GM21367 (cell line): ENCODE results near the gene CDH4.

Experiments
- ATAC-seq: cut with Tn5 transposase; IDR thresholded peaks from one replicate; pipeline ENCODE4 v1.9.1; 2021; ENCODE audit not compliant: unreplicated experiment

CDH4 gene

DNA sequence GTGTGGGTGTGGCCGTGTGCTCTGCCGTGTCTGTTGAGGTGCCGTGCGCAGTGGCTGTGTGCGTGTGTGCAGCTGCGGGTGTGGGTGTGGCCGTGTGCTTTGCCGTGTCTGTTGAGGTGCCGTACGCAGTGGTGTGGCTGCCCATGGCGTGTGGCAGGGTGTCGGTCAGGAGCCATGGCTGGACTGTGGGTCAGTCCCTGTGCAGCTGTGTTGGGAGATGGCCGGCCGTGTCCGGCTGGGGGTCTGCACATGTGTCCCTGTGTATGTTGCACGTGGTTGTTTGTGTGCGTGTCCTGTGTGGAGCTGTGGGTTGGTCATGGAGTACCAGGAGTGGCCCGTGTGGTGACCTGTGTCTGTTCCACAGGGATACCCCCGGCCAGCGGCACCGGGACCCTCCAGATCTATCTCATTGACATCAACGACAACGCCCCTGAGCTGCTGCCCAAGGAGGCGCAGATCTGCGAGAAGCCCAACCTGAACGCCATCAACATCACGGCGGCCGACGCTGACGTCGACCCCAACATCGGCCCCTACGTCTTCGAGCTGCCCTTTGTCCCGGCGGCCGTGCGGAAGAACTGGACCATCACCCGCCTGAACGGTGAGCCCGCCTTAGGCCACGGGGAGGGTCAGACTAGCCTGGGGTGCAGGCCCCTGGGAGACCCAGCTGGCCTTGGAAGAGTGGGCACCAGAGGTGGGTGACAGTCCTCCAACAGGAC, 675.9 kb downstream of the CDH4 start:
- no peak for ATAC-seq

DNA sequence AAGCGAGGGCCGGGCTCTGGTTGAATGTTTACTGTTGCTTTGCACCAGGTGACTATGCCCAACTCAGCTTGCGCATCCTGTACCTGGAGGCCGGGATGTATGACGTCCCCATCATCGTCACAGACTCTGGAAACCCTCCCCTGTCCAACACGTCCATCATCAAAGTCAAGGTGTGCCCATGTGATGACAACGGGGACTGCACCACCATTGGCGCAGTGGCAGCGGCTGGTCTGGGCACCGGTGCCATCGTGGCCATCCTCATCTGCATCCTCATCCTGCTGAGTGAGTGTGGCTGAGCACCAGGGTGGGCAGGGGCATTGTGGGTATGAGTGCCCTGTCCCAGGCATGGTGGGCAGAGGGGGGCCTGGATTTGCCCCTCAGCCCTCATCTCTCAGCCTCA, 677.5 kb downstream of the CDH4 start:
- ATAC-seq: no peak

DNA sequence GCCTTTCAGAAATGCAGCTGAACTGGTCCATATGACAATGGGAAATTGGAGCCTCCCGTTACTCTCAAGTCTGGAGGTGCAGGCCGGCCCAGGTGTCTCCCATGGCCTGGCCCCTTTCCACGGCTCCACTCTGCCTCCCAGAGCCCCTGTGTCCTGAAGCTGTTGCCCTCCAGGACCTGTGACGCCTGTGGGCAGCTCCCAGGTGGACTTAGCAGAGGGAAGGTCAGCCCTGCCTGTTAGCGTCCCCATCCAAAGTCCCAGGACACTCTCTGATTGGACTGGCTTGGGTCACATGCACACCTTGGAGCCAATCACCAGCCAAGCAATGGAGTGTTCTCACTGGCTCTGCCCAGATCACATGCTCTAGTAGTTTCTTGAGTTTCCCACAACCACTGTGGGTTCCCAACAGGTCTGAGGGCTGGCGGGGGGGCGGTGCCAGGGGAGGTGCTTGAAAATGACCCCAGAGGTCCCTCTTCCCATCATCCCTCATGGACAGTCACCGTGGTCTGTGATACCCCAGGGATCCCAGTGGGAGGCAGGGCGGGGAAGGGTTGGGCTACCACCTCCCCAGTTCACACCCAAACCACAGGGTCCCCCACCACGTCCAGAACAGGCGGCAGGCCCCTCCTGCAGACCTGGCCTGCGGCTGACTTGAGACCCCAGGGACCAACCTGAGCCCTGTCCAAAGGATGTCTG, 678.1 kb downstream of the CDH4 start:
- no peak for ATAC-seq

DNA sequence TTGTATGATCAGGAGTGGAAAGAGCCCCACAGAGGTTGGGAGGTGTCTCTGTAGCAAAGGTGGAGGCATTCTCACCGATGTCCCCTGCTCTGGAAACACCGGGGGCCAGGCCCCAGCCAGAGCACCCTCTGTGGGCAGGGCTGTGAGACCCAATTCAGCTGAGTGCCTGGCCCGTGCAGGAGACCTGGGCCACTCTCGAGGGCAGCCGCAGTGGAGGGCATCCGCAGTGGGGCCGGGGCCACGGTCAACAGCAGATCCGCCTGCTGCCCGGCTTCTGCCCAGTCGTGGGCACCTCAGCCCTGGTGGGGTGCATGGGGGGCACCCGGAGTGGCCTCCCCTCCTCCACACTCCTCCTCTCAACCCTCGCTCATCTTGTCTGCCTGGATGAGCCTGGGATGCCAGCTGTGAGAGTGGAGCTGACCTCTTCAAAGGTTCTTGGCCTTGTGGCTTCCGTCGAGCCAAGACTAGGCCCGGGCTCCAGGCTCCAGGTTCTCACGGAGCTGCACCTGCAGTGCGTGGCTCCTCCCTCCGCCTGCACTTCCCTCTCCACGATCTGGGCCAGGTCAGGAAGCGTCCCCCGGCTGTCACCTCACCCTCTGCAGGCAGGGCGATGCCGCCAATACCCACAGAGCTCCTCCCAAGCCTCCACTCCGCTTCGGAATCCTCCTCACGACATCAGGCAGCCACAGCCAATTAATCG, 678.9 kb downstream of the CDH4 start:
- no peak for ATAC-seq

DNA sequence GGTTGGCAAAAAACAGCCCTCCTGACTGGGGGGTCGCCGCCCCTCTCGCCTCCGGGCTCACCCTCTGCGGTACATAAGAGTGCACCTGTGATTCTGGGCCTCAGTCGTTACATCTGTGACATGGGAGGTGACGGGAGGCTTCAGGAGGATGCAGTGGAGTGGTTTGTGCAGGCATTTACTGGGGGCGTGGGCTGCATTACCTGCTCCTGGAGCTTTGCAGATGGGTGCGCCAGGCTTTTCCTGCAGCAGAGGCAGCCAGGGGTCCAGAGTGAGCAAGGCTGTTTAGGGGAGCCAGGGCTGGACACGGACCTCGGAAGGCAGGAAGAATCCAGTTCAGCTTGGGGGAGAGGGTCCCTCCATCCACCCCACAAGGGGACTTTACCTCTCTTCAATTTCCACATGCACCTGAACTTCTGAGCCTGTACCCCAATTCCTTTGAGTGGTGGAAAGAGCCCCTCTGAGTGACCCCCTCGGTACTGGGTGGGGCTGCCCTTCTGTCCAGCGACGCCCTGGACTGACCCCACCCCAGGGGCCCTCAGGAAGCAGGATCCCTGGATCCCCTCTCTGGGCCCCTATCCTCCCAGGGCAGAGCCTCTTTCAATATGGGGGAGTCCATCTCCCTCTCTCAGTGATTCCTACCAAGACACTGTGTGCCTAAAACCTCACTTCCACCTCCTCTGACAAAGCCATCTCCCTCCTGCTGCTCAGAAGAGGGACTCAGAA, 679.6 kb downstream of the CDH4 start:
- ATAC-seq: no peak

DNA sequence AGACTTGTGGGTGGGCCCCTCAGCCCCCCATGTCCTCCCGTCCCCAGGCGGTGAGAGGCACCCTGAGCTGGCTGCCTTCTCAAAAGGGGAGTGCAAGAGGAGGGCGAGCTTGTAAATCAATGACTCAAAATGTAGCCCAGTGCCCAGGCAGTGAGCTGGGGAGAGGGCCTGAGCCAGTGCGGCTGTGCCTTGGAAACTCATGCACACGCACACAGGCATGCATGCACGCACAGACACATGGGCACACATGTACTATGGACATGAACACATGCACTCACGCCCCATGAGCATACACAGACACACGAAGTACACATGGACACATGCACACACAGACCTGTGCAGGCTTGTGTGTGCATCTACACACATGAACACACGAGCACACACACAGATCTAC, 680.1 kb downstream of the CDH4 start:
- no peak for ATAC-seq

DNA sequence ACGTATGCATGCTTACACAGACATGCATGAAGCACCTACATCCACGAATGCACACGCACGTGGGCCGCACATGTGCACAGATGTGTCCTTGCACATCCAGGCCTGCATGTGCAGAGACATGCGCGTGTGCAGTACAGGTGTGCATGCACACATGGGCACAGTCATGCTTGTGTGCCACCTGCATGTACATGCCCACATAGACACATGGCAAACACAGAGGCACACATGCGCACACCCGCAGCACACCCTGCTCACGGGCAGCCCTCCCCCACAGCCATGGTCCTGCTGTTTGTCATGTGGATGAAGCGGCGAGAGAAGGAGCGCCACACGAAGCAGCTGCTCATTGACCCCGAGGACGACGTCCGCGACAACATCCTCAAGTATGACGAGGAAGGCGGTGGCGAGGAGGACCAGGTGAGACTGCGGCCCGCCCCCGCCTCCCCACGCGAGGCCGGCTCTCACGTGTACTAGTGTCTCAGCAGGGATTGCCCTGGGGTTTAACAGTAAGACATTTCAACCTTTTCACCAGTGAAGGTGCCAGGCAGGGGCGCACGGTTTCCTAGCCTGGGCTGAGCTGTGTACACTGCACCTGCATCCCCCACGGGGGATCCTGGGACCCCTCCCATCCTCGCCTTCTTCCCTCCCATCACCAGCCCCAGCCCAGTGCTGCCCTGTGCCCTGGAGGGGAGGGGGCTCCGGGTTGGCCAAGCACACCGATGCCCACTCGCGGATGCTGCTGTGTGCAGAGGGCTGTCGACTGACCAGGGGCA, 680.8 kb downstream of the CDH4 start:
- ATAC-seq: no peak

DNA sequence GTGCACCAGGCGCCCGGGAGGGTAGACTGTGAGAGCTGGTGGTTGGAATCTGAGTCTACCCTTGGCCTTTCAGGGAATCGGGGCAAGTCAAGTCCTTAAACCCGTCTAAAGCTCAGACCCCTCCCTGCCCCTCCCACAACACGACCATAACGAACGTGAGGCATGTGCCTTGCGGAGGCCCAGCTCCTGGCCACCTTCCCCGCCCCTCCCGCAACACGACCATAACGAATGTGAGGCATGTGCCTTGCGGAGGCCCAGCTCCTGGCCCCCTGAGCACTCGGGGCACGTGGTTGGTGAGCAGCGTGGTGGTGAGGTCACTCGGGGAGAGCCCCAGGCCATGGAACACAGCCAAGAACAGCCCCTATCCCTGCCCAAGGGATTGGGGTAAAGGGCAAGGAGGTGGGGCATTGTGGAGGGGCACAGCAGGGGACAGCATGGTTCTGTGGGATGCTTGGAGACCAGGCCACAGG, 681.5 kb downstream of the CDH4 start:
- ATAC-seq: no peak

DNA sequence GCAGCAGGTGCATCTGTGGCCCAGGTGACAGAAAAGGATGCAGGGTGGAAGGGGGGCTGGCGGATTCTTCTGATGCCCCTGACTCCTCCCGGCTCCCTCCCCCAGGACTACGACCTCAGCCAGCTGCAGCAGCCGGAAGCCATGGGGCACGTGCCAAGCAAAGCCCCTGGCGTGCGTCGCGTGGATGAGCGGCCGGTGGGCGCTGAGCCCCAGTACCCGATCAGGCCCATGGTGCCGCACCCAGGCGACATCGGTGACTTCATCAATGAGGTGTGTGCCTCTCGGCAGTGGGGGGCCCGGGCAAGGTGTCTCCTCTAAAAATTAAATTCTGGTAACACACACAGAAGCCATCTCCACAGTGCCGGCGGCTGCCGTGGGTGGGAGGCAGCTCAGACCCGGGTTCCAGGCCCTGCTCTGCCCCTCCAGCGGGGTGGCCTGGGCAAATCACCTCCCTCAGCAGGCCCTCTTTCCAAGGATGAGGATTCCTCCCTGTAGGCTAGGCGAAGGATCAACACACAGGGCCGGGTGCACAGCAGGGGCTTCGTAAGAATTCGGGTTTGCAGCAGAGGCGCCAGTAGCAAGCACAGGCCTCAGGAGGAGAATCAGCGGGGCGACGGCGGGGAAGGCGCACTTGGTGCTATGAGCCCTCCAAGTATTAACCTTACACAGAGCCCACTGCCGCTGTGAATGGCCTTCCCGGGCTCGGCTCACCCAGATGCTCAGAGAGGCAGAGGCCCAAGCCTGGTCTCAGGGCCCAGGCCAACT, 682.1 kb downstream of the CDH4 start:
- no peak for ATAC-seq

DNA sequence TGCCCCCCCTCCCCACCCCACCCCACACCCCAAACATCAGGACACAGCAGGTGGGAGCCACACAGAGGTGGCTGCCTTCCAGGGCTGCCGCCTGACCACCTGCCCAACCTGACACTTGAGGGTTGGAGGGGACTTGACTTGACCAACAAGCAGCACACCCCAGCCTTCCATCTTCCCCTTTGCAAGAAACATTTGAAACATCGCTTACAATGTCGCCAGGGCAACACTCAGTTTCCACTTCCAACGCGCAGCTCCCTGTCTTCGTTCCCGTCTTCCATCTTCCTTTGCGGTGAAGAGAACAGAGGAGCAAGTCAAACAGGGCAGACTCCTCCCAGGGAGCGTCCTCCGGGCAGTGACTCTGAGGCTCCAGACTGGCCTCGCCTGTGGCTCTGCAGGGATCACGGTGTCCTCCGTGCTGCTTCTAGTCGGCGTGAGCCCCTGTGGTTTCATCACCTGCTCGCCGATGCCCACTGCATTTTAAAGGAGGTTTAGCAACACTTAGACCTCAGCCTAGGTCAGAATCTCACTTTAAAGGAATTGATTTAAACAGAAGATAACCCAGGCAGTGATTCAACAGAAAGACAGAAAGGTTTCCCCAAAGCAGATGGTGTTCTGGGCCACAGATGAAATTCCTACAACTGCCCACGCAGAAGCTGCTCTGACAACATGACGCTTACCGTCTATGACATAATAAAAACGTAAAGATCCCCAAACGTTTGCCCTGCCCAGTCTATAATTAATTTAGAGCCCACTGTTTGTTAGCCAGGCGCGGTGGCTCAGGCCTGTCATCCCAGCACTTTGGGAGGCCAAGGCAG, 682.9 kb downstream of the CDH4 start:
- no peak for ATAC-seq

DNA sequence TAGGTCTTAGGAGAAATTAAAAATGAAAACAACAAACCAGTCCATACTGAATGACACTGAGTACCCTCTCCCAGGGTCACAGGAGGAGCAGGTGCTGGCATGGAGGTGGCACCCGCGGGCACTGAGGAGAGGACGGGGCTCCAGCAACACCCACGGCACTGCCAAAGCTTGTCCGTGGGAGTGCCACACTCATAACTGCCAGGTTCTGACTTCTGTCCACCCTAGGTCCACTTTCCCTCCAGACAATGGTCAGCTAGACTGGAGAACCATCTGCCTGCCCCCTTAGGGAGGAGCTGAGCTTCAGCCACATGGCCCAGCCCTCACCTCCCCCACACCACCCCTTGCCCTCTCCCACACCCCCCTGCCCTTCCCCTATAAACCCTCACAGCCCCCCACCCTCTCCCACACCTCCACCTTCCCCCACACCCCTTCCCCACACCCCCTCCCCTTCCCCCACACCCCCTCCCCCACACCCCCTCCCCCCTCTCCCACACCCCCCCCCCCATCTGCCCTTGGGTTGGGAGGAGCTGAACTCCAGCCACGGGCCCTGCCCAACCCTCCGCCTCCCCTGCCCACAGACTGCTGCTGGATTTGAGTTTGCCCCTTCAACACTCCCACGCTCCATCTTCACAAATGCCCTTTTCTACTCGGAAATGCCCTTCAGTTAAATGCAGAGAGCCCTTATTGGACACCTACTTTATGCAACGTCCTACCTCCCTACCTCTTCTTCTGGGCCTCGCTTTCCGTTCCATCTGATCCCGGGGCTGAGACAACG, 684.1 kb downstream of the CDH4 start:
- no peak for ATAC-seq

DNA sequence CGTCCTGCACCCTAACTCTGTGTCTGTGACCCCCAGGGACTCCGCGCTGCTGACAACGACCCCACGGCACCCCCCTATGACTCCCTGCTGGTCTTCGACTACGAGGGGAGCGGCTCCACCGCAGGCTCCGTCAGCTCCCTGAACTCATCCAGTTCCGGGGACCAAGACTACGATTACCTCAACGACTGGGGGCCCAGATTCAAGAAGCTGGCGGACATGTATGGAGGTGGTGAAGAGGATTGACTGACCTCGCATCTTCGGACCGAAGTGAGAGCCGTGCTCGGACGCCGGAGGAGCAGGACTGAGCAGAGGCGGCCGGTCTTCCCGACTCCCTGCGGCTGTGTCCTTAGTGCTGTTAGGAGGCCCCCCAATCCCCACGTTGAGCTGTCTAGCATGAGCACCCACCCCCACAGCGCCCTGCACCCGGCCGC, 684.7 kb downstream of the CDH4 start:
- no peak for ATAC-seq

DNA sequence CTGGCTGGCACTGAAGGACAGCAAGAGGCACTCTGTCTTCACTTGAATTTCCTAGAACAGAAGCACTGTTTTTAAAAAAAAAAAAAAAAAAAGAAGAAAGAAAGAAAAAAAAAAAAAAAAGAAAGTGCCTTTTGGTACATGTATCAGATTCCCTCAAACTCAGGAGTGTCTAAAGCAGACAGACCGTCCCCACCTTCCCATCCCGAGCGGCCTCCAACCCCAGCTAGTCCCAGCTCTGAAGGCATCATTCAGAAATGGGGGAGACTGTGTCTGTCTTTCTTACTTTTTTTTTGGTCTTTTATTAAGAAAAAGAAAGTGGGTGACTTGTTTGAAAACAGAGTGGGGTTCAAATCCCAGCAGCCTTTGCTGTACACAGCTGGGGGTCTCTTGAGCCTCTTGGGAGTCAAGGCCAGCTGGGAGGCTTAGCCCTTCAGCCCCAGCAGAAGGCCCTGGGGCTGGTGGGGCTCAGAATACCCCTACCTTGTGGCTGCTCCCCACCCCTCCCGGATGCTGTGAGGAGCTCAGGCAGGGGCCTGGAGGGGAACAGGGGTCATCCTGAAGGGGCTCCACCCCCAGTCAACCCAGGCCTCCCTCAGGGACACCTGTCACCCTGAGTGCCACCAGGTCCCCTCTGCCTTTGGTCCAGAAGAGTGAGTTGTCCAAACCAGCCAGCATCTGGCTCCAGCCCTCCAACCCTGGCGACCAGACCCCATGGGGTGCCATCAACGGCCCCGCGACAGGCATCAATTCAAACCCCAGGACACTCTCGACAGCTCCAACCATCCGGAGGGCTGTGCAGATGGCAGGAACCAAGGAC, 685.3 kb downstream of the CDH4 start:
- ATAC-seq: no peak

DNA sequence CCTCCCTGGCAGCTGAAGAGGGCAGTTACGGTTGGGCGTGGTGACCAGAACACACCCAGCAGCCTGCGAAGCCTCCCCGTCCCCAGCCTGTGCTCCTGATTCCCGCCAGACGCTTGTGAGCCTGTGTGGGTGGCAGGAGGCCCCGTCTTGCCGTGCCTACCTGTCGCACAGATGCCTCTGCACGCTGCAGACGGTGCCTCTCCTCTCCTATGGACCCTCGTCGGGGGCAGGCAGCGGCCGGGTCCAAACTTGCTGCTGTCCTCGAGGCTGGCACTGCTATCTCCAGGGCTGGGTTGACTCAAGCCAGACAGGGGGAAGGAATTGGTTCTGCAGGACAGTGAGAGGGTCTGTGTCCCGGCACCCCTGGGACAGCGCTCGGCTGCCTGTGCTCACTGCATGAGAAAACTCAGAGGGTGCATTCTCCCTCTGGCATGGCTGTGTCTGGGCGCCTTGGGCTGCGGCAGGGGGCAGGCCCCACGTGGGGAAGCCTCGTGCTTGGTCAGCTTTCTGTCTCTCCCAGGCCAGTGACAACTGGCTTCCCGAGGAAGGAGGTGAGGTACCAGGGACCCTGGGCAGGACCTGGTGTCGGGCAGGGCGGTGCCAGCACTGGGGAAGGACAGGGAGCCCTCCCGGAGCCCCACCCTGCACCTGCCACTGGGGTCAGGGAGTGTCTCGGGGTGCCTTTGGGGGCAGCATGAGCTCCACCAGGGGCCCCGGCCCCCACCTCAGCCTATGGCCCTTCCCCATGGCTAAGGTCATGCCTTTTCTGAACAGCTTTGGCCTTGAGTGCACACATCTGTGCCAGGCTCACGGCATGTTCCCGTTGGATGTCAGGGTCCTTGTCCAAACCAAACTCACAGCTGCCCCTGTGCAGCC, 686.1 kb downstream of the CDH4 start:
- no peak for ATAC-seq

DNA sequence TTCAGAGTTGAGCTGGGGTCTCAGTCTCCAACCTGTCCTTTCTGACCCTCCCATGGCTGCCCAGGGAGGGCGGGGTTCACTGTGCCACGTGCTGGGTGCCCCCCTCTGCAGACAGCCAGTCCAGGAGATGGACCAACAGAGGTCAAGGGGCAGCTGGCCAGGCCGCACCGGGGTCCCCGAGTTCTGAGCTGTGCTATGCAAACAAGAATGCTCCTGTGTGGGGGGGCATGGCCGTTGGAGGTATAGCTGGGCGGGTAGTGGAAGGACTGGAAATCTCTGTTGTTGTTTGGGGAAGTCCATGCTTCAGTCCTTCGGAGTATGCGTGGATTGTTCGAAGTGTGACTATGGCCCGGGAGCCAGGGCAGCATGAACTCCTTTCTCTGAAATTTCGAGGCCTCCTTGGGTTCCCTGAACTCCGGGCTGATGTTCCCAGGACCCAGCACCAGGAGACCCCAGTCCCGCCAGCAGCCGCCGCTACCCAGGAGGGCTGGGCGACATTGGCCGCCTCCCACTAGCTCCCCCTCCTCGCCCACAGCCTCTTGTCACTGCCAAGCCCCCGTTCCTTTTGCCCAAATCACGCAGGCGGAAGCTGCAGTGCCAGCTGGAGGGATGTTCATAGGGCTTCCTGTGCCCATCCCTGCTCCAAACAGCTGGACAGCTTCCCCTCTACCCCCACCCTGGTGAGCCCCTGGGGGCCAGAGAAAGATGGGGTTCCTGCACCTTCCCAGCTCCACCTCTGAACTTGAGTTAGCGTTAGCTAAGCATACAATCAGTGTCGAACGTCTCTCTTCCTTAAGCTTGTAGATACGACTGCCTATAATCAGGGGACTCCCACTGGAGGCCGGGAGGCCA, 687.0 kb downstream of the CDH4 start:
- no peak for ATAC-seq
